ENCODE measurements around the gene CAMK1G.

DNA sequence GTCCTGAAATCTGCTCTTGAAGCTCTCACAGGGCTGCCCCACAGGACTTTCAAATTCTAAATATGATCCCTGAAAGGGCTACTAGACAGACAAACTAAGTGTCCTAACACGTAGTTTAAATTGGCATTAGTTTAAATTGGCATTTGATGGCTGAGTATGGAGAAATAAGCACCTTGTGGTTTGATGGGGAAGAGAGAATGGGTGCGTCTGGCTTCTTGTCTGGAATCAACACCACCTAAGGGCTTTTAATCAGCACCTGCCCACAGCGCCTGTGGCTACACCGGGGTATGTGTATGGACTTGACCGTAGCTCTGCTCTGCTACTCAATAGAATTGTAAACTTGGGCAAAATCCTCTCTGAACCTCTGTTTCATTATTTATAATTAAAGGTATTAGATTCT lies 74.4 kb downstream of the CAMK1G start:
- TF ChIP-seq MEF2A (IDR thresholded peaks at IDR 0.05; ENCODE audit: borderline replicate concordance, low read depth), result no peak
- TF ChIP-seq, protein P1, sequence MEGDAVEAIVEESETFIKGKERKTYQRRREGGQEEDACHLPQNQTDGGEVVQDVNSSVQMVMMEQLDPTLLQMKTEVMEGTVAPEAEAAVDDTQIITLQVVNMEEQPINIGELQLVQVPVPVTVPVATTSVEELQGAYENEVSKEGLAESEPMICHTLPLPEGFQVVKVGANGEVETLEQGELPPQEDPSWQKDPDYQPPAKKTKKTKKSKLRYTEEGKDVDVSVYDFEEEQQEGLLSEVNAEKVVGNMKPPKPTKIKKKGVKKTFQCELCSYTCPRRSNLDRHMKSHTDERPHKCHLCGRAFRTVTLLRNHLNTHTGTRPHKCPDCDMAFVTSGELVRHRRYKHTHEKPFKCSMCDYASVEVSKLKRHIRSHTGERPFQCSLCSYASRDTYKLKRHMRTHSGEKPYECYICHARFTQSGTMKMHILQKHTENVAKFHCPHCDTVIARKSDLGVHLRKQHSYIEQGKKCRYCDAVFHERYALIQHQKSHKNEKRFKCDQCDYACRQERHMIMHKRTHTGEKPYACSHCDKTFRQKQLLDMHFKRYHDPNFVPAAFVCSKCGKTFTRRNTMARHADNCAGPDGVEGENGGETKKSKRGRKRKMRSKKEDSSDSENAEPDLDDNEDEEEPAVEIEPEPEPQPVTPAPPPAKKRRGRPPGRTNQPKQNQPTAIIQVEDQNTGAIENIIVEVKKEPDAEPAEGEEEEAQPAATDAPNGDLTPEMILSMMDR (IDR thresholded peaks at IDR 0.05), result no peak
- no peak for TF ChIP-seq POLR2AphosphoS5 (IDR thresholded peaks at IDR 0.05; ENCODE audit: low read depth, low read length)
- no peak for TF ChIP-seq SMC3 (IDR thresholded peaks at IDR 0.05; ENCODE audit: low read depth, low read length)
- no peak for TF ChIP-seq CHD2 (IDR thresholded peaks at IDR 0.05; ENCODE audit: low read length, partially characterized antibody)
- TF ChIP-seq, protein P2, sequence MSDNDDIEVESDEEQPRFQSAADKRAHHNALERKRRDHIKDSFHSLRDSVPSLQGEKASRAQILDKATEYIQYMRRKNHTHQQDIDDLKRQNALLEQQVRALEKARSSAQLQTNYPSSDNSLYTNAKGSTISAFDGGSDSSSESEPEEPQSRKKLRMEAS (IDR thresholded peaks at IDR 0.05; ENCODE audit: low read depth), result no peak
- no peak for TF ChIP-seq YY1 (IDR thresholded peaks at IDR 0.05; ENCODE audit: low read depth)
- TF ChIP-seq, protein P3, sequence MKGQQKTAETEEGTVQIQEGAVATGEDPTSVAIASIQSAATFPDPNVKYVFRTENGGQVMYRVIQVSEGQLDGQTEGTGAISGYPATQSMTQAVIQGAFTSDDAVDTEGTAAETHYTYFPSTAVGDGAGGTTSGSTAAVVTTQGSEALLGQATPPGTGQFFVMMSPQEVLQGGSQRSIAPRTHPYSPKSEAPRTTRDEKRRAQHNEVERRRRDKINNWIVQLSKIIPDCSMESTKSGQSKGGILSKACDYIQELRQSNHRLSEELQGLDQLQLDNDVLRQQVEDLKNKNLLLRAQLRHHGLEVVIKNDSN (IDR thresholded peaks at IDR 0.05; ENCODE audit: borderline replicate concordance, low read depth), result no peak
- no peak for TF ChIP-seq TCF12 (IDR thresholded peaks at IDR 0.05)
- TF ChIP-seq RAD21 (IDR thresholded peaks at IDR 0.05; ENCODE audit: low read length), result no peak
- TF ChIP-seq NRF1 (IDR thresholded peaks at IDR 0.05; ENCODE audit: low read depth, low read length), result no peak
- TF ChIP-seq, protein P4, sequence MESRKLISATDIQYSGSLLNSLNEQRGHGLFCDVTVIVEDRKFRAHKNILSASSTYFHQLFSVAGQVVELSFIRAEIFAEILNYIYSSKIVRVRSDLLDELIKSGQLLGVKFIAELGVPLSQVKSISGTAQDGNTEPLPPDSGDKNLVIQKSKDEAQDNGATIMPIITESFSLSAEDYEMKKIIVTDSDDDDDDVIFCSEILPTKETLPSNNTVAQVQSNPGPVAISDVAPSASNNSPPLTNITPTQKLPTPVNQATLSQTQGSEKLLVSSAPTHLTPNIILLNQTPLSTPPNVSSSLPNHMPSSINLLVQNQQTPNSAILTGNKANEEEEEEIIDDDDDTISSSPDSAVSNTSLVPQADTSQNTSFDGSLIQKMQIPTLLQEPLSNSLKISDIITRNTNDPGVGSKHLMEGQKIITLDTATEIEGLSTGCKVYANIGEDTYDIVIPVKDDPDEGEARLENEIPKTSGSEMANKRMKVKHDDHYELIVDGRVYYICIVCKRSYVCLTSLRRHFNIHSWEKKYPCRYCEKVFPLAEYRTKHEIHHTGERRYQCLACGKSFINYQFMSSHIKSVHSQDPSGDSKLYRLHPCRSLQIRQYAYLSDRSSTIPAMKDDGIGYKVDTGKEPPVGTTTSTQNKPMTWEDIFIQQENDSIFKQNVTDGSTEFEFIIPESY (IDR thresholded peaks at IDR 0.05; ENCODE audit: borderline replicate concordance, low read depth), result no peak
- no peak for TF ChIP-seq EP300 (IDR thresholded peaks at IDR 0.05; ENCODE audit: borderline replicate concordance in 1 of 2, low read depth in 1 of 2, low read length in 1 of 2)
- TF ChIP-seq RCOR1 (IDR thresholded peaks at IDR 0.05; ENCODE audit: low read length), result no peak

All from SK-N-SH (cell line).